ENCODE results near the gene ANKS3.

The ANKS3 gene

DNA sequence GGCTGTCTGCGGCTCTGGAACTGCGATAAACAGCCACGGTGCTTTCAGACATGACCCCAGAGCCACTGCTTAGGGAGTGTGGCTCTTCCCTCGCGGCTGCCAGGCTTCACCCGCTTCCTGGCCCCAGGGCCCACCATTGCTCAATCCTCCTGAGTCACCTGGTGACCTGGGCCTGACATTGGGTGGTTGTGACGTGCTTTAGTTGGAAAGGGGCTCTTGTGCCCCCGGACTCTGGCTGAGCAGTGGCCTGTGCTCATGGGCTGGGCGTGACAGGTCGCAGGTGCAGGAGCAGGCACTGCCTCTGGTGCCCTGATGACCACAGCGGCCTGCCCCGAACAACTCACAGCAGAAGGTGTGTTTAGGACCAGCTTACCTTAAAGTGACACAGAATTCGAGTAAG, 49.3 kb downstream of the ANKS3 start:
- Histone ChIP-seq H3K27me3 (no peaks in the 10 kb centered on the region), H3K27ac (peak overlapping the region; percentile 45), H3K9me3 (no peaks in the 10 kb centered on the region), H3K4me1 (ENCODE audit: control insufficient read depth in 1 of 2, insufficient read depth in 1 of 2, low read depth in 1 of 2, low read length in 1 of 2) (peaks cover 15 to 18% of the 10 kb centered on the region in 2 experiments), H3K36me3 (peaks cover 93% of the 10 kb centered on the region), H3K4me3 (ENCODE audit: low read depth in 1 of 2, low read length in 1 of 2) (no peak overlapping the region)
- TF ChIP-seq, protein P1, sequence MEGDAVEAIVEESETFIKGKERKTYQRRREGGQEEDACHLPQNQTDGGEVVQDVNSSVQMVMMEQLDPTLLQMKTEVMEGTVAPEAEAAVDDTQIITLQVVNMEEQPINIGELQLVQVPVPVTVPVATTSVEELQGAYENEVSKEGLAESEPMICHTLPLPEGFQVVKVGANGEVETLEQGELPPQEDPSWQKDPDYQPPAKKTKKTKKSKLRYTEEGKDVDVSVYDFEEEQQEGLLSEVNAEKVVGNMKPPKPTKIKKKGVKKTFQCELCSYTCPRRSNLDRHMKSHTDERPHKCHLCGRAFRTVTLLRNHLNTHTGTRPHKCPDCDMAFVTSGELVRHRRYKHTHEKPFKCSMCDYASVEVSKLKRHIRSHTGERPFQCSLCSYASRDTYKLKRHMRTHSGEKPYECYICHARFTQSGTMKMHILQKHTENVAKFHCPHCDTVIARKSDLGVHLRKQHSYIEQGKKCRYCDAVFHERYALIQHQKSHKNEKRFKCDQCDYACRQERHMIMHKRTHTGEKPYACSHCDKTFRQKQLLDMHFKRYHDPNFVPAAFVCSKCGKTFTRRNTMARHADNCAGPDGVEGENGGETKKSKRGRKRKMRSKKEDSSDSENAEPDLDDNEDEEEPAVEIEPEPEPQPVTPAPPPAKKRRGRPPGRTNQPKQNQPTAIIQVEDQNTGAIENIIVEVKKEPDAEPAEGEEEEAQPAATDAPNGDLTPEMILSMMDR (IDR thresholded peaks at IDR 0.05): no peak

DNA sequence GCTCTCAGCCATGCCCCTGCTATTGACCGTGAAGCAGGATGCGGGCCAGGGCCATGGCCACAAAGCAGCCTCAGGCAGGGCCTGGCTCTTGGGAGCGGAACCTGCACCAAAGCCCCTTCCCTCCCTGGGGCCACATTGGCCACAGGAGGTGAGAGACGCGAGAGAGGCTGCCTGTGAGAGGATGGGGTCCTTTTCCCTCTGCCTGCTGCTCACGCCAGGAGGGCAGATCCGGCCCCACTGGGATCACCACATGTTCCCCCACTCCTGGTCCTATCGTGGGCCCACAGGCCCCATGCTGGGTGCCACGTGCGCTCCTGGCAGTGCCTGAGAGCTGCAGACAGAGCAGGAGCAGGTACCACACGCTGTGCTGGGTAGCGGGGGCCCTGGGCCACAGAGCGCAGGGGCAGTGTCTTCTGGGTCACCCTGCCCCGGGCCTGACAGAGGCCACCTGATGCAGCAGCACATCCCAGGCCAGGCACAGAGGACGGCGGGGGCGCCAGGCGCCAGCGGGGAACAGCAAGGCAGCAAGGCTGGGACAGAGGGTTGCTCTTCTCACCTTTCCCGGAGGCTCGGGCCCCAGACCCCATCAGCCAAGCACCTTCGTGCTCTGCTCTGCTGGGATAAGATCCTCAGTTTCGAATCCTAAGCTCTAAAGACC, 49.9 kb downstream of the ANKS3 start:
- no peak overlapping the region for H3K4me3 ChIP-seq (ENCODE audit: low read depth in 1 of 2, low read length in 1 of 2)
- no peaks in the 10 kb centered on the region for H3K9me3 ChIP-seq
- peaks cover 92% of the 10 kb centered on the region for H3K36me3 ChIP-seq
- H3K4me1 ChIP-seq (ENCODE audit: control insufficient read depth in 1 of 2, insufficient read depth in 1 of 2, low read depth in 1 of 2, low read length in 1 of 2): peaks cover 21 to 23% of the 10 kb centered on the region in 2 experiments
- H3K27ac ChIP-seq: peak overlapping the region; percentile 45
- H3K27me3 ChIP-seq: no peaks in the 10 kb centered on the region
- TF ChIP-seq, protein P1 (IDR thresholded peaks at IDR 0.05): no peak

DNA sequence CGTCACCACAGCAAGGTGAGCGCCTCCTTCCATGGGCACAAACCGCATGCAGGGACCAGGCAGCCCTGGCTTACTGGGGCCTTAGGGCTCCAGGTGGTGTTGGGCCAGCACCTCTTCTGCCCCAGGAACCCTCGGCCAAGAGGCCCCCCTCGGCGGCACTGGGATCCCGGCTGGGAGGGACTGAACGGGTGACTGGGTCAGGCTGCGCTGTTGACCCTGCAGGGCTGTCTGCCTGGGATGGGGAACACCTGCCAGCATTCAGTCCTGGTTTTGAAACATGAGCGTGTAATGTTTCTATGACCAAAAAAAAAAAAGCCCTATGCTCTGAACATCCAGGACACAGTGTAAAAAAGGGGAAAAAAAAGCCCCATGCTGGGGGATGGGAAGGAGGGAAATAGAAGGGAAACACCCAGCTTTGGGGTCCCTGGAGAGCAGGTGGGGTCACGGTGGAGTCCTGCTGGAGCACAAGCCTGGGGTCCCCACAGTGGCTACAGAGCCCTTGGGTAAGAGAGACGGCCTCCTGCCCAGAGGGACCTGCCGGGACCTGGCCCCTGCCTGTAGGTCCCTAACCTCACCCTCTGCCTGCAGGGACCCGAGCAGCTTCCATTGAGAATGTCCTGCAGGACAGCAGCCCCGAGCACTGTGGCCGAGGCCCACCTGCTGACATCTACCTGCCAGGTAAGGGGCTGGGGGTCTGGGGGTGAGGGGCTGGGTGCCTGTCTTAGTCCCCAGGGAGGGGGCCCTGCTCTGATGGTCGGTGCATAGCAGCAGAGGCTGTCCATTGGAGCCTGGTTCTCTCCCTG, 50.6 kb downstream of the ANKS3 start:
- H3K4me3 ChIP-seq (ENCODE audit: low read depth in 1 of 2, low read length in 1 of 2): no peak overlapping the region
- peak overlapping the region; percentile 45 for H3K27ac ChIP-seq
- no peaks in the 10 kb centered on the region for H3K27me3 ChIP-seq
- peaks cover 28 to 30% of the 10 kb centered on the region in 2 experiments for H3K4me1 ChIP-seq (ENCODE audit: control insufficient read depth in 1 of 2, insufficient read depth in 1 of 2, low read depth in 1 of 2, low read length in 1 of 2)
- TF ChIP-seq, protein P1 (IDR thresholded peaks at IDR 0.05): no peak
- H3K36me3 ChIP-seq: peaks cover 89% of the 10 kb centered on the region
- H3K9me3 ChIP-seq: no peaks in the 10 kb centered on the region

DNA sequence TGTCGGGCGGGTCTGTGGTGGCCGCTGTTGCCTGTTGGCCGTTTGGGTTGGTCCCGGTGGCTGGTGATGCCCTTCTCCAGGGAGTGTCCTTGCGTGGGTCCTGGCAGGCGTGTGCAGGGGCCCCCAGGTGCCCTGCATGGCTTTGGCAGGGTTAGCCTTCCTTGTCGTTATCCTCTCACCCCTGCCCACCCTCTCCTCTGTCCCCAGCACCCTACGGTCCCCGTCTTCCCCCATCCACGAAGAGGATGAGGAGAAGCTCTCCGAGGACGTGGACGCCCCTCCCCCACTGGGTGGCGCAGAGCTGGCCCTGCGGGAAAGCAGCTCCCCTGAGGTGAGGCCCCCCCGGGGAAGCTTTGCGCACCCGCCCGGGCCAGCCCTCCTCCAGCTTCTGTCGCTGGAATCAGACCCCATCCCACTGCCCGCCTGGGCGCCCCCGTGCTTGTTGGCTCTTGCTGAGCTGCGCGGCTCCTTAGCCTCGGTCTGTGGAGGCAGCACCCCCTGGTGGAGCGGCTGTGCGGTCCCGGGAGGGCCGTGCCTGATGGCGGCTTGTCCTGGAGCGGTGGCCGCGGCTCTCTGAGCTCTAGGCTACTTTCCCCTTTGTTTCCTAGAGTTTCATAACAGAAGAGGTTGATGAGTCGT, 51.3 kb downstream of the ANKS3 start:
- Histone ChIP-seq H3K27ac (peak overlapping the region; percentile 7), H3K36me3 (peaks cover 89% of the 10 kb centered on the region), H3K9me3 (no peaks in the 10 kb centered on the region), H3K4me3 (ENCODE audit: low read depth in 1 of 2, low read length in 1 of 2) (no peak overlapping the region), H3K4me1 (ENCODE audit: control insufficient read depth in 1 of 2, insufficient read depth in 1 of 2, low read depth in 1 of 2, low read length in 1 of 2) (peaks cover 29 to 32% of the 10 kb centered on the region in 2 experiments), H3K27me3 (no peaks in the 10 kb centered on the region)
- TF ChIP-seq, protein P1 (IDR thresholded peaks at IDR 0.05): no peak

DNA sequence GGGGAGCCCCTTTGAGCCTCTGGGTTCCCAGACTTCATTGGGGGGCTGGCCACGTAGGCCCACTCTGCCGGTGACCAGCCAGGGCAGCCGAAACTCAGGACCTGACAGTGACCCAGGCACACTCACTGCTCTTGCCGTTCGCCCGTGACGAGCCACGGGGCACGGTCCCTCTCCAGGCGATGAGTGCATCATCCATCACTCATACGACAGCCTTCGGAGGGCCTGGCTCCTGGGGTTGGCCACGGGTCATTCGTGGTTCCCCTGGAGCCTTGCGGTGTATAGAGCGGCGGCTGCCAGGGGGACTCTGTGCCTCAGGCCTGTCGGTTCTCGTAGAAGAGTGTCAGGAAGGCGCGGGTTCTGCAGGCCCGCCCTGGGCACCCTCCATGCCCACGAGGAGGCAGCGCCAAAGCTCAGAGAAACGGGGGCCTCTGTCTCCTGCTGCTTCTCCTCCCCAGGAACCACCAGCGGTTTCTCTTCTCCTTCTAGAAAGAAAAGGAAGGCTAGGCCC, 51.9 kb downstream of the ANKS3 start:
- H3K36me3 ChIP-seq: peaks cover 89% of the 10 kb centered on the region
- TF ChIP-seq, protein P1 (IDR thresholded peaks at IDR 0.05): no peak
- H3K4me3 ChIP-seq (ENCODE audit: low read depth in 1 of 2, low read length in 1 of 2): no peak overlapping the region
- no peaks in the 10 kb centered on the region for H3K9me3 ChIP-seq
- peak overlapping the region; percentile 95 for H3K27ac ChIP-seq
- no peaks in the 10 kb centered on the region for H3K27me3 ChIP-seq
- peaks cover 29 to 32% of the 10 kb centered on the region in 2 experiments for H3K4me1 ChIP-seq (ENCODE audit: control insufficient read depth in 1 of 2, insufficient read depth in 1 of 2, low read depth in 1 of 2, low read length in 1 of 2)
